ENCODE data around the gene SPAG17. TPM values are rescaled to one million over a fixed set of nuclear protein-coding genes. Genes with fewer than 3 reads are reported as not detected.
A peak's percentile ranks its signal among the peaks of the same experiment; 100 is the strongest.

Gene SPAG17
- polyA plus RNA-seq, 1 donor (not counting 4 experiments of a cell fraction or from before 2014, with no cell fraction given): 0.52 TPM

DNA sequence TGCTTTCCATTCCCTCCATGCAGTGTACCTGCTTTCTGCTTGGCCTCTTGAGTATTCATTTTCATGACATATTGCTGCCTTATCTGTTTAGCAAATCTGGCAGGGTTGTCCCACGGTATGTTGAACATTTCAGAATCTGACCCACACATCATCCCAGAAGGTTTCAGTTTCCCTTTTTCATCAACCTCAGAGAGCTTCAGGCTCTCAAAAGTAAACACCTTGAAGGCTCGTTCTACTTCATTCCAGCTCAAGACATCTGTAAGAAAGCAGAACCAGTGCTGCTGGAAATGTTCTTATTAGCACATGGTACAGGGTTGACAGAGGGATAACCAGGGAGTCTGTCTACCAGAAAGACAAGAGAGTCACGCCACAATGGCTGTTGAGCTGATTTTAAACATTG is 103.6 kb downstream of the SPAG17 start:
- H3K27me3 ChIP-seq (ENCODE audit: control insufficient read depth, extremely low read depth, insufficient read depth, low read length): no peaks in the 10 kb centered on the region
- H3K27ac ChIP-seq (ENCODE audit: control insufficient read depth, insufficient read depth, low read length): no peak overlapping the region
- H3K9ac ChIP-seq (ENCODE audit: control insufficient read depth, extremely low read depth, insufficient read depth, low read length): no peak overlapping the region
- H3K4me2 ChIP-seq (ENCODE audit: control insufficient read depth, extremely low read depth, insufficient read depth, low read depth, low read length): no peak overlapping the region
- no peaks in the 10 kb centered on the region for H3K9me1 ChIP-seq (ENCODE audit: control insufficient read depth, extremely low read depth, insufficient read depth, low read length)
- H3K4me3 ChIP-seq (ENCODE audit: control insufficient read depth in 2 of 3, extremely low read depth in 1 of 3, insufficient read depth in 2 of 3, low read depth in 1 of 3, low read length in 3 of 3): no peak overlapping the region
- no peaks in the 10 kb centered on the region for H4K20me1 ChIP-seq (ENCODE audit: control insufficient read depth, extremely low read depth, insufficient read depth, low read length)
- H3K9me3 ChIP-seq (ENCODE audit: control insufficient read depth, low read depth, low read length): no peaks in the 10 kb centered on the region
- H2AFZ ChIP-seq (ENCODE audit: control insufficient read depth, low read length): no peak overlapping the region
- no peaks in the 10 kb centered on the region for H3K36me3 ChIP-seq (ENCODE audit: control insufficient read depth in 2 of 2, extremely low read depth in 1 of 2, insufficient read depth in 2 of 2, low read length in 2 of 2)
- no peak for DNase-seq (ENCODE audit: low read depth, low spot score)
- TF ChIP-seq, protein P1, sequence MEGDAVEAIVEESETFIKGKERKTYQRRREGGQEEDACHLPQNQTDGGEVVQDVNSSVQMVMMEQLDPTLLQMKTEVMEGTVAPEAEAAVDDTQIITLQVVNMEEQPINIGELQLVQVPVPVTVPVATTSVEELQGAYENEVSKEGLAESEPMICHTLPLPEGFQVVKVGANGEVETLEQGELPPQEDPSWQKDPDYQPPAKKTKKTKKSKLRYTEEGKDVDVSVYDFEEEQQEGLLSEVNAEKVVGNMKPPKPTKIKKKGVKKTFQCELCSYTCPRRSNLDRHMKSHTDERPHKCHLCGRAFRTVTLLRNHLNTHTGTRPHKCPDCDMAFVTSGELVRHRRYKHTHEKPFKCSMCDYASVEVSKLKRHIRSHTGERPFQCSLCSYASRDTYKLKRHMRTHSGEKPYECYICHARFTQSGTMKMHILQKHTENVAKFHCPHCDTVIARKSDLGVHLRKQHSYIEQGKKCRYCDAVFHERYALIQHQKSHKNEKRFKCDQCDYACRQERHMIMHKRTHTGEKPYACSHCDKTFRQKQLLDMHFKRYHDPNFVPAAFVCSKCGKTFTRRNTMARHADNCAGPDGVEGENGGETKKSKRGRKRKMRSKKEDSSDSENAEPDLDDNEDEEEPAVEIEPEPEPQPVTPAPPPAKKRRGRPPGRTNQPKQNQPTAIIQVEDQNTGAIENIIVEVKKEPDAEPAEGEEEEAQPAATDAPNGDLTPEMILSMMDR (optimal IDR thresholded peaks at IDR 0.05 in 1 of 3, IDR thresholded peaks at IDR 0.05 in 1 of 3, conservative IDR thresholded peaks at IDR 0.05 in 1 of 3; ENCODE audit: extremely low read depth in 1 of 3, insufficient read depth in 2 of 3, low read length in 3 of 3): no peak
- TF ChIP-seq EZH2 (IDR thresholded peaks at IDR 0.05; ENCODE audit: low read length): no peak
- no peaks in the 10 kb centered on the region for H3K4me1 ChIP-seq (ENCODE audit: control insufficient read depth, extremely low read depth, insufficient read depth, low read length)
- dilution Hi-C loops (cut with MboI; ENCODE audit: extremely low pct_ligation_motif_present, low sequenced_read_pairs): no loop called here
- FAIRE-seq: no peak
- H3K79me2 ChIP-seq (ENCODE audit: control insufficient read depth, insufficient read depth, low read length): no peaks in the 10 kb centered on the region

- dilution Hi-C loops (cut with MboI; ENCODE audit: extremely low pct_ligation_motif_present, low sequenced_read_pairs): no loop called here
- Histone ChIP-seq H3K27ac (ENCODE audit: control insufficient read depth, insufficient read depth, low read length) (no peak overlapping the region), H3K79me2 (ENCODE audit: control insufficient read depth, insufficient read depth, low read length) (no peaks in the 10 kb centered on the region), H4K20me1 (ENCODE audit: control insufficient read depth, extremely low read depth, insufficient read depth, low read length) (no peaks in the 10 kb centered on the region), H3K4me1 (ENCODE audit: control insufficient read depth, extremely low read depth, insufficient read depth, low read length) (no peaks in the 10 kb centered on the region), H3K27me3 (ENCODE audit: control insufficient read depth, extremely low read depth, insufficient read depth, low read length) (no peaks in the 10 kb centered on the region), H3K9me1 (ENCODE audit: control insufficient read depth, extremely low read depth, insufficient read depth, low read length) (no peaks in the 10 kb centered on the region), H2AFZ (ENCODE audit: control insufficient read depth, low read length) (peak overlapping the region; percentile 58), H3K4me2 (ENCODE audit: control insufficient read depth, extremely low read depth, insufficient read depth, low read depth, low read length) (no peak overlapping the region), H3K9me3 (ENCODE audit: control insufficient read depth, low read depth, low read length) (no peaks in the 10 kb centered on the region), H3K36me3 (ENCODE audit: control insufficient read depth in 2 of 2, extremely low read depth in 1 of 2, insufficient read depth in 2 of 2, low read length in 2 of 2) (no peaks in the 10 kb centered on the region), H3K4me3 (ENCODE audit: control insufficient read depth in 2 of 3, extremely low read depth in 1 of 3, insufficient read depth in 2 of 3, low read depth in 1 of 3, low read length in 3 of 3) (no peak overlapping the region), H3K9ac (ENCODE audit: control insufficient read depth, extremely low read depth, insufficient read depth, low read length) (no peak overlapping the region)
- no peak for DNase-seq (ENCODE audit: low read depth, low spot score)
- no peak for FAIRE-seq
- TF ChIP-seq, protein P1 (optimal IDR thresholded peaks at IDR 0.05 in 1 of 3, IDR thresholded peaks at IDR 0.05 in 1 of 3, conservative IDR thresholded peaks at IDR 0.05 in 1 of 3; ENCODE audit: extremely low read depth in 1 of 3, insufficient read depth in 2 of 3, low read length in 3 of 3): peak in 2 of 3 experiments; percentile 38 to 45
- TF ChIP-seq EZH2 (IDR thresholded peaks at IDR 0.05; ENCODE audit: low read length): no peak
Measured at GRCh38 chr1:118077331-118078045, 107.5 kb downstream of the SPAG17 start.
